Mucosa of descending colon (tissue), 3 donors: ENCODE results near the gene TXNL4B. TPM values are rescaled to one million over a fixed set of nuclear protein-coding genes. Genes with fewer than 3 reads are reported as not detected.
A peak's percentile ranks its signal among the peaks of the same experiment; 100 is the strongest.

ENCODE experiments used
- ATAC-seq: fragments of 200-7000 bp; cut with Tn5 transposase; one replicate; pipeline ENCODE4 v1.9.1; 2020; ENCODE audit warnings: mild to moderate bottlenecking, moderate library complexity
- DNase-seq, 3 donors: peaks; one replicate each; pipeline ENCODE4 v3.0.0-alpha.2; 2020
- H3K36me3 ChIP-seq: fragments of 200-600 bp; one replicate; pipeline ENCODE4 v1.8.0; 2021; ENCODE audit warnings: low read depth, mild to moderate bottlenecking
- H3K4me1 ChIP-seq: fragments of 200-600 bp; one replicate; pipeline ENCODE4 v1.8.0; 2021; ENCODE audit warnings: low read depth, mild to moderate bottlenecking
- H3K4me3 ChIP-seq: fragments of 200-600 bp; one replicate; pipeline ENCODE4 v1.8.0; 2021; ENCODE audit warnings: mild to moderate bottlenecking
- H3K9me3 ChIP-seq: fragments of 200-600 bp; one replicate; pipeline ENCODE4 v1.8.0; 2021; ENCODE audit warnings: mild to moderate bottlenecking
- intact Hi-C, 2 donors: fragments of 100-400 bp; cut with DNase I in 1 of 2; cut with micrococcal nuclease in 1 of 2; formaldehyde crosslinking; loops; one replicate each; pipeline versions ENCODE4 v1.11.0 to v1.11.1; 2022; cut with DNase I, micrococcal nuclease
- total RNA-seq, 3 donors: library from RNA; stranded (reverse); fragmentation: NEBNext Ultra II Directional in 2 of 3; extraction: Animal tissue kit (Norgen Biotek cat#: 25700) in 2 of 3; gene quantifications; one replicate each; pipeline versions ENCODE4 v1.2.1 to v1.2.4, GENCODE V29; 2021 to 2023
- TF ChIP-seq, protein P1 (sequence below): fragments of 200-600 bp; IDR thresholded peaks from one replicate; pipeline ENCODE4 v1.8.0; 2022; ENCODE audit warnings: antibody characterized with exemption, mild to moderate bottlenecking
- donor health status: DM: no; HTN: no; CAD: no; lungs with moderate emphysema.
- donor health status: DM: no; HTN: no; CAD: no.
- donor health status: DM: no; HTN: yes; CAD: no.

Gene TXNL4B
- total RNA-seq, 3 donors from 2014 or later, result 9.8 to 14.5 (median 12.0) TPM

GRCh38 chr16:72107371-72107770 lies 14.0 kb upstream of the TXNL4B start:
- DNase-seq, result no peak
- TF ChIP-seq, protein P1, sequence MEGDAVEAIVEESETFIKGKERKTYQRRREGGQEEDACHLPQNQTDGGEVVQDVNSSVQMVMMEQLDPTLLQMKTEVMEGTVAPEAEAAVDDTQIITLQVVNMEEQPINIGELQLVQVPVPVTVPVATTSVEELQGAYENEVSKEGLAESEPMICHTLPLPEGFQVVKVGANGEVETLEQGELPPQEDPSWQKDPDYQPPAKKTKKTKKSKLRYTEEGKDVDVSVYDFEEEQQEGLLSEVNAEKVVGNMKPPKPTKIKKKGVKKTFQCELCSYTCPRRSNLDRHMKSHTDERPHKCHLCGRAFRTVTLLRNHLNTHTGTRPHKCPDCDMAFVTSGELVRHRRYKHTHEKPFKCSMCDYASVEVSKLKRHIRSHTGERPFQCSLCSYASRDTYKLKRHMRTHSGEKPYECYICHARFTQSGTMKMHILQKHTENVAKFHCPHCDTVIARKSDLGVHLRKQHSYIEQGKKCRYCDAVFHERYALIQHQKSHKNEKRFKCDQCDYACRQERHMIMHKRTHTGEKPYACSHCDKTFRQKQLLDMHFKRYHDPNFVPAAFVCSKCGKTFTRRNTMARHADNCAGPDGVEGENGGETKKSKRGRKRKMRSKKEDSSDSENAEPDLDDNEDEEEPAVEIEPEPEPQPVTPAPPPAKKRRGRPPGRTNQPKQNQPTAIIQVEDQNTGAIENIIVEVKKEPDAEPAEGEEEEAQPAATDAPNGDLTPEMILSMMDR, result no peak
- H3K36me3 ChIP-seq, result peaks cover 50% of the 10 kb centered on the region

GRCh38 chr16:72105978-72106377 lies 12.6 kb upstream of the TXNL4B start:
- intact Hi-C loops, result no loop called here
- H3K4me3 ChIP-seq, result no peak overlapping the region
- DNase-seq (no peak), ATAC-seq (no peak)
- peaks cover 54% of the 10 kb centered on the region for H3K36me3 ChIP-seq
- no peaks in the 10 kb centered on the region for H3K4me1 ChIP-seq
- TF ChIP-seq, protein P1, result no peak
- H3K9me3 ChIP-seq, result no peaks in the 10 kb centered on the region

More at GRCh38 chr16:72107371-72107770, 14.0 kb upstream of the TXNL4B start:
- no peak overlapping the region for H3K4me3 ChIP-seq
- no peaks in the 10 kb centered on the region for H3K4me1 ChIP-seq
- no peaks in the 10 kb centered on the region for H3K9me3 ChIP-seq
- intact Hi-C loops, result no loop called here
- ATAC-seq, result no peak

GRCh38 chr16:72104905-72105304 lies 11.5 kb upstream of the TXNL4B start:
- TF ChIP-seq, protein P1, result no peak
- no peak overlapping the region for H3K4me3 ChIP-seq
- peaks cover 62% of the 10 kb centered on the region for H3K36me3 ChIP-seq
- intact Hi-C loops, result no loop called here
- DNase-seq (no peak), ATAC-seq (no peak)
- no peaks in the 10 kb centered on the region for H3K4me1 ChIP-seq
- H3K9me3 ChIP-seq, result no peaks in the 10 kb centered on the region

DNA sequence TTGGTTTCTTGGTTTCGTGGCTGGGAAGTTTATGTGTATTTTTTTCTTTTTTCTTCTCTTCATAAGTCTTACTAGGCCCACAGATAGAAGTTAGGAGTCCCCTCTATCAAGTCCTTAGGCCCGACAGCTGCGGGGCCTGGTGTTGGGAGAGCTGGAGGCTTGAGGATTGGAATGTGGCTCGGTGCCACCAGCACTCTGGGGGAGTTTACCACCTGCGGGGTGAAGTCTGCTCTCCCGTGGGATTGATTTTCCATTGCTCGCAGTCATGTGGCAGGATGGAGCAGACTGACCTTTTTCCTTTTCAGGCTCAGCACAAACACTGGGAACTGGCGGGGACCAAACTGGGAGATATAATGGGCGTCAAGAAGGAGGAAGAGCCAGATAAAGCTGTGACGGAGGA lies 7.8 kb upstream of the TXNL4B start:
- no peak for ATAC-seq
- Histone ChIP-seq H3K9me3 (no peaks in the 10 kb centered on the region), H3K4me1 (no peaks in the 10 kb centered on the region), H3K36me3 (peaks cover 39% of the 10 kb centered on the region), H3K4me3 (no peak overlapping the region)
- TF ChIP-seq, protein P1, result no peak
- intact Hi-C loops, result no loop called here
- no peak for DNase-seq

DNA sequence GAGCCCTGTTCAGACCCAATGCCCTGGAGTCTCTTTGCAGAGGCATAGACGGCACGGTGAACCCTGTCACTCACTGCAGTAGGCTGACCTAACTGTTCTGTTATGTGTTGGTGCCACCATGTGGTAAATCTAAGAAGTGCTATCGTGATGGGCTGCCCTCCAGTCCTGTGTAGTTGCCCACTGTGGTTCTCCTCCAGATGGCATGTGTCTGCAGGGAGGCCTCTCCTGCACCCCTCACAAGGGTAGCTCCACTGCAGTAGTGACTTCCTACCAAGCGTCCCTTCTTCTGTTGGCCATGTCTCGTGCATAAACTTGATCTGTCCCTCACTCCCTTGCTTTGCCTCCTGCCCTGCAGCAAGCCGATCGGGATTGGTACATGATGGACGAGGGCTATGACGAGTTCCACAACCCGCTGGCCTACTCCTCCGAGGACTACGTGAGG lies 6.0 kb upstream of the TXNL4B start:
- H3K36me3 ChIP-seq, result peaks cover 21% of the 10 kb centered on the region
- intact Hi-C loops, result no loop called here
- TF ChIP-seq, protein P1, result no peak
- no peaks in the 10 kb centered on the region for H3K9me3 ChIP-seq
- DNase-seq, result peak in 1 of 3 donors; percentile 67
- H3K4me1 ChIP-seq, result peaks cover 12% of the 10 kb centered on the region
- peak; percentile 91 for ATAC-seq
- no peak overlapping the region for H3K4me3 ChIP-seq

DNA sequence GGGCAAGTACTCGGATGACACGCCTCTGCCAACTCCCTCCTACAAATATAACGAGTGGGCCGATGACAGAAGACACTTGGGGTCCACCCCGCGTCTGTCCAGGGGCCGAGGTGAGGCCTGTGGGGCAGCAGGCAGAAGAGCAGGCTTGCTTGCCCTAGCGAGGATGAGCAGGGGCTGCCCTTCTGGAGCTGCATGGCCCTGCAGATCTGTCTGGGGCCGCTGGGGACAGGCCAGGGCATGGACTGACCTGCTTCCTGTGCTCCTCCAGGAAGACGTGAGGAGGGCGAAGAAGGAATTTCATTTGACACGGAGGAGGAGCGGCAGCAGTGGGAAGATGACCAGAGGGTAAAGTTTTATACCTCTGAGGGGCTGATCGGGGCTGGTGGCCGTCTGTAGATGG lies 5.5 kb upstream of the TXNL4B start:
- intact Hi-C loops, result no loop called here
- no peaks in the 10 kb centered on the region for H3K9me3 ChIP-seq
- peaks cover 13% of the 10 kb centered on the region for H3K4me1 ChIP-seq
- peaks cover 21% of the 10 kb centered on the region for H3K36me3 ChIP-seq
- H3K4me3 ChIP-seq, result no peak overlapping the region
- DNase-seq (no peak), ATAC-seq (no peak)
- TF ChIP-seq, protein P1, result no peak
